Tibial nerve (tissue), 4 donors: Measurements from ENCODE around the gene CAPN13. TPM values are rescaled to one million over a fixed set of nuclear protein-coding genes. Genes with fewer than 3 reads are reported as not detected.

Experiments
- DNase-seq, 2 donors: peaks; one replicate each; pipeline ENCODE4 v3.0.0-alpha.2; 2019; ENCODE audit warnings: low spot score in 2 of 2
- H3K27ac ChIP-seq, 4 donors: fragments of 200-600 bp; sonication (generic) in 3 of 4; one replicate each; pipeline ENCODE4 v1.5.1; 2017 to 2019; ENCODE audit warnings: mild to moderate bottlenecking in 1 of 4
- H3K27me3 ChIP-seq, 2 donors: fragments of 200-600 bp; sonication (generic) in 1 of 2; one replicate each; pipeline versions ENCODE4 v1.5.1 to v1.6.0; 2017 to 2019
- H3K36me3 ChIP-seq, 3 donors: fragments of 200-600 bp; sonication (generic); one replicate each; pipeline ENCODE4 v1.5.1; 2018 to 2019
- H3K4me1 ChIP-seq, 4 donors: fragments of 200-600 bp; sonication (generic) in 3 of 4; one replicate each; pipeline ENCODE4 v1.5.1; 2017 to 2019
- H3K4me3 ChIP-seq, 4 donors: fragments of 200-600 bp; sonication (generic) in 3 of 4; one replicate each; pipeline ENCODE4 v1.5.1; 2017 to 2019; ENCODE audit warnings: mild to moderate bottlenecking in 1 of 4, moderate library complexity in 1 of 4
- H3K9me3 ChIP-seq, 4 donors: fragments of 200-600 bp; sonication (generic) in 3 of 4; one replicate each; pipeline ENCODE4 v1.5.1; 2017 to 2019
- CTCF ChIP-seq, 5 experiments: fragments of 200-600 bp in 3 of 5; fragments of 450-650 bp in 2 of 5; sonication (generic) in 3 of 5; IDR thresholded peaks; one replicate each; pipeline ENCODE4 v1.5.1; 2016 to 2019; ENCODE audit warnings: antibody characterized with exemption in 5 of 5, mild to moderate bottlenecking in 3 of 5, moderate library complexity in 2 of 5
- EP300 ChIP-seq, 2 donors: sonication (generic); formaldehyde crosslinking; IDR thresholded peaks; one replicate each; pipeline ENCODE4 v1.6.1; 2017; ENCODE audit warnings: antibody characterized with exemption in 2 of 2, mild to moderate bottlenecking in 1 of 2
- POLR2A ChIP-seq, 2 donors: fragments of 450-650 bp; IDR thresholded peaks; one replicate each; pipeline ENCODE4 v1.6.1; 2017; ENCODE audit warnings: antibody characterized with exemption in 2 of 2, mild to moderate bottlenecking in 2 of 2, moderate library complexity in 2 of 2
- WGBS, 2 donors: methylation state at CpG; one replicate each; pipeline ENCODE4 v1.1.5; 2018; 5-methylcytosine and 5-hydroxymethylcytosine counted together
- total RNA-seq, 4 donors: library from RNA; depleted of rRNA; stranded (reverse); fragments of >200 nt; gene quantifications; one replicate each; pipeline ENCODE4 v1.1.0, GENCODE V29; 2016

Gene CAPN13
- total RNA-seq, 4 donors from 2014 or later: not detected

- no peak overlapping the region for H3K4me3 ChIP-seq
- H3K4me1 ChIP-seq: no peaks in the 10 kb centered on the region
- no peaks in the 10 kb centered on the region for H3K27me3 ChIP-seq
- H3K36me3 ChIP-seq: no peaks in the 10 kb centered on the region
- DNase-seq: no peak
- WGBS, 2 donors: 64 to 75% methylated on average over 4 of the region's 4 CpGs
- no peak overlapping the region for H3K27ac ChIP-seq
- no peaks in the 10 kb centered on the region for H3K9me3 ChIP-seq
- TF ChIP-seq CTCF (IDR thresholded peaks at IDR 0.05): no peak
- TF ChIP-seq EP300 (IDR thresholded peaks at IDR 0.05): no peak
- no peak for TF ChIP-seq POLR2A (IDR thresholded peaks at IDR 0.05)
Measured at GRCh38 chr2:30789670-30790210, 17.5 kb downstream of the CAPN13 start.

- Histone ChIP-seq H3K4me1 (no peaks in the 10 kb centered on the region), H3K27me3 (no peaks in the 10 kb centered on the region), H3K9me3 (no peaks in the 10 kb centered on the region), H3K36me3 (no peaks in the 10 kb centered on the region), H3K27ac (no peak overlapping the region), H3K4me3 (no peak overlapping the region)
- TF ChIP-seq EP300 (IDR thresholded peaks at IDR 0.05) (no peak), CTCF (IDR thresholded peaks at IDR 0.05) (no peak), POLR2A (IDR thresholded peaks at IDR 0.05) (no peak)
- 82 to 88% methylated on average over 11 to 12 of the region's 12 CpGs for WGBS, 2 donors
- no peak for DNase-seq
Measured at GRCh38 chr2:30786923-30787685, 20.1 kb downstream of the CAPN13 start.

GRCh38 chr2:30784682-30785081 is 22.6 kb downstream of the CAPN13 start:
- 81 to 90% methylated on average over 3 of the region's 3 CpGs for WGBS, 2 donors
- Histone ChIP-seq H3K36me3 (no peaks in the 10 kb centered on the region), H3K27me3 (no peaks in the 10 kb centered on the region), H3K27ac (no peak overlapping the region), H3K4me3 (no peak overlapping the region), H3K9me3 (no peaks in the 10 kb centered on the region), H3K4me1 (no peaks in the 10 kb centered on the region)
- no peak for DNase-seq
- no peak for TF ChIP-seq POLR2A (IDR thresholded peaks at IDR 0.05)
- TF ChIP-seq CTCF (IDR thresholded peaks at IDR 0.05): no peak
- no peak for TF ChIP-seq EP300 (IDR thresholded peaks at IDR 0.05)

GRCh38 chr2:30781961-30782533 is 25.2 kb downstream of the CAPN13 start:
- H3K27ac ChIP-seq: no peak overlapping the region
- H3K9me3 ChIP-seq: no peaks in the 10 kb centered on the region
- DNase-seq: no peak
- H3K27me3 ChIP-seq: no peaks in the 10 kb centered on the region
- H3K4me3 ChIP-seq: no peak overlapping the region
- no peaks in the 10 kb centered on the region for H3K36me3 ChIP-seq
- 49 to 61% methylated on average over 7 of the region's 7 CpGs for WGBS, 2 donors
- H3K4me1 ChIP-seq: no peaks in the 10 kb centered on the region
- TF ChIP-seq CTCF (IDR thresholded peaks at IDR 0.05) (no peak), EP300 (IDR thresholded peaks at IDR 0.05) (no peak), POLR2A (IDR thresholded peaks at IDR 0.05) (no peak)

- H3K4me1 ChIP-seq: no peaks in the 10 kb centered on the region
- 29 to 48% methylated on average over 1 of the region's 1 CpG for WGBS, 2 donors
- H3K4me3 ChIP-seq: no peak overlapping the region
- TF ChIP-seq CTCF (IDR thresholded peaks at IDR 0.05): no peak
- no peak for TF ChIP-seq POLR2A (IDR thresholded peaks at IDR 0.05)
- no peak for TF ChIP-seq EP300 (IDR thresholded peaks at IDR 0.05)
- DNase-seq: no peak
- H3K9me3 ChIP-seq: no peaks in the 10 kb centered on the region
- no peaks in the 10 kb centered on the region for H3K36me3 ChIP-seq
- no peaks in the 10 kb centered on the region for H3K27me3 ChIP-seq
- no peak overlapping the region for H3K27ac ChIP-seq
Measured at GRCh38 chr2:30781451-30781850, 25.8 kb downstream of the CAPN13 start.
